HG02938 (cell line): ENCODE data around the gene LIF.

ENCODE experiments used
- ATAC-seq: cut with Tn5 transposase; IDR thresholded peaks from one replicate; pipeline ENCODE4 v1.9.1; 2021; ENCODE audit warnings: mild to moderate bottlenecking, moderate library complexity; ENCODE audit not compliant: unreplicated experiment

LIF gene

GRCh38 chr22:30284666-30285065, 38.1 kb upstream of the LIF start:
- ATAC-seq: no peak

- ATAC-seq: no peak
Measured at GRCh38 chr22:30284172-30284571, 37.6 kb upstream of the LIF start.

- no peak for ATAC-seq
Measured at GRCh38 chr22:30283342-30283741, 36.8 kb upstream of the LIF start.

GRCh38 chr22:30282616-30283046, 36.1 kb upstream of the LIF start:
- ATAC-seq: no peak

- ATAC-seq: no peak
Measured at GRCh38 chr22:30280505-30280904, 33.9 kb upstream of the LIF start.

- ATAC-seq: no peak
Measured at GRCh38 chr22:30279932-30280331, 33.4 kb upstream of the LIF start.

- ATAC-seq: no peak
Measured at GRCh38 chr22:30279046-30279788, 32.7 kb upstream of the LIF start.

GRCh38 chr22:30277547-30278344, 31.2 kb upstream of the LIF start:
- ATAC-seq: no peak

- no peak for ATAC-seq
Measured at GRCh38 chr22:30276039-30276438, 29.5 kb upstream of the LIF start.

GRCh38 chr22:30275625-30276024, 29.1 kb upstream of the LIF start:
- ATAC-seq: no peak

GRCh38 chr22:30274437-30274812, 27.9 kb upstream of the LIF start:
- no peak for ATAC-seq

GRCh38 chr22:30273711-30274436, 27.3 kb upstream of the LIF start:
- ATAC-seq: no peak

- ATAC-seq: no peak
Measured at GRCh38 chr22:30272781-30273601, 26.4 kb upstream of the LIF start.

GRCh38 chr22:30270832-30271231, 24.3 kb upstream of the LIF start:
- no peak for ATAC-seq

- ATAC-seq: no peak
Measured at GRCh38 chr22:30268331-30268730, 21.8 kb upstream of the LIF start.

- ATAC-seq: no peak
Measured at GRCh38 chr22:30267382-30268302, 21.1 kb upstream of the LIF start.

- ATAC-seq: no peak
Measured at GRCh38 chr22:30266445-30267381, 20.2 kb upstream of the LIF start, which contains the start of gene OSM. TSS of gene OSM (minus strand) at chr22:30266851. CDS start at chr22:30266799, 52 bp downstream.

GRCh38 chr22:30265823-30266444, 19.4 kb upstream of the LIF start:
- no peak for ATAC-seq
